Measurements from ENCODE around the gene TIMM17A.
"Not testable (repeated sequence)": the region's sequence is repeated elsewhere in the genome, so short reads cannot be mapped to it uniquely, and the experiment has no call there.

Gene TIMM17A

DNA sequence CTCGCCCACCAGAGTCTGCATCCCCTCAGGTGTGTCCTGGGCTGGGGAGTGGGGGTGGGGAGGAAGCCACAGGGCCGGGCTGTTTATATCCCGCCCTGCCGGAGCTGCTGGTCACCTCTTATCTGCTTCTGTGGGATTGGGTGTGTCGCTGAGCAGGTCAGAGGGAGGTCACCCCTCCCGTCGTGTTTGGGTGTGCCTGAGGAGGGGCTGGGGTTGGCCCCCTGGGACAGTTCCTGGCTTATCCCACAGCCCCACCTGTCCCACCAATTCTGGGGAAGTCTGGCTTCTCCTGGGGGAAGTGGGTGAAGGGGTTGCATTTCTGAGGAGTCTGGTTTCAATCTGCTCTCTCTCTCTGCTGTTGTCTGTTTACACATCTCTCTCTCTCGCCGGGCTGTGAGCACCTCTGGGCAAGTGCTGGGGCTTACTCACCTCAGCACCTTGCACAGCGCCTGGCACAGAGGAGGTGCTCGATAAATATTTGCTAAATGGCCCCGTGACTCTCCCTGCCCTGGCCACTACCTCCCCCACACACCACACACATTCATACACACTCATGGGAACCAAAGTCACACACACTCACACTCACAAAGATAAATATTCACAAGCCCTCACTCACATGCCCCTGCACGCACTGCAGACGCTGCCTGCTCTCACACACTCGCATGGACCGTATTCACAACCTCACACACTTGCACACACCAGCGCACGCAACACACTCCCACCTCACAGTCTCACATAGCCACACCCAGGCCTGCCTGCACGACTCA lies 63.3 kb downstream of the TIMM17A start:
- DNase-seq (ENCODE audit: insufficient read length), result no peak
- no peak for FAIRE-seq
- TF ChIP-seq TAF1 (IDR thresholded peaks at IDR 0.05; ENCODE audit: borderline replicate concordance, low read depth, low read length) (no peak), POLR2A (IDR thresholded peaks at IDR 0.05; ENCODE audit: low read depth, low read length) (no peak), POLR2AphosphoS5 (IDR thresholded peaks at IDR 0.05; ENCODE audit: low read depth, low read length) (no peak)

DNA sequence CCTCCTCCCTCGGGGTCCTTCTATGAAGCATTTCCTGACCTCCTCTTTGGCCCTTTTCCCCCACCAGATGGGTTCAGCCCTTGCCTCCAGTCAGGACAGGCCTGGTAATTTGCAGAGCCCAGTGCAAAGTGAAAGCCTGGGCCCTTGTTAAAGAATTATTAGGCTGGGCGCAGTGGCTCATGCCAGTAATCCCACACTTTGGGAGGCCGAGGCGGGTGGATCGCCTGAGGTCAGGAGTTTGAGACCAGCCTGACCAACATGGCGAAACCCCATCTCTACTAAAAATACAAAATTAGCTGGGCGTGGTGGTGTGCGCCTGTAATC lies 63.9 kb downstream of the TIMM17A start:
- not testable (repeated sequence) for FAIRE-seq; DNase-seq (ENCODE audit: insufficient read length)
